Skin epidermis (tissue), 12 donors: ENCODE measurements around the gene PDXP.
A peak's percentile ranks its signal among the peaks of the same experiment; 100 is the strongest.

ENCODE experiments used
- H3K27ac ChIP-seq, 21 experiments: fragments of 200-600 bp; sonication (generic) in 11 of 21; one replicate each; pipeline ENCODE4 v1.5.0; 2020; ENCODE audit warnings: mild to moderate bottlenecking in 3 of 21, inconsistent platforms in 2 of 21, moderate library complexity in 2 of 21
- H3K4me3 ChIP-seq, 7 experiments: fragments of 200-600 bp; sonication (generic) in 2 of 7; one replicate each; pipeline ENCODE4 v1.5.0; 2020; ENCODE audit warnings: inconsistent platforms in 2 of 7, mild to moderate bottlenecking in 2 of 7, moderate library complexity in 1 of 7

Gene PDXP

DNA sequence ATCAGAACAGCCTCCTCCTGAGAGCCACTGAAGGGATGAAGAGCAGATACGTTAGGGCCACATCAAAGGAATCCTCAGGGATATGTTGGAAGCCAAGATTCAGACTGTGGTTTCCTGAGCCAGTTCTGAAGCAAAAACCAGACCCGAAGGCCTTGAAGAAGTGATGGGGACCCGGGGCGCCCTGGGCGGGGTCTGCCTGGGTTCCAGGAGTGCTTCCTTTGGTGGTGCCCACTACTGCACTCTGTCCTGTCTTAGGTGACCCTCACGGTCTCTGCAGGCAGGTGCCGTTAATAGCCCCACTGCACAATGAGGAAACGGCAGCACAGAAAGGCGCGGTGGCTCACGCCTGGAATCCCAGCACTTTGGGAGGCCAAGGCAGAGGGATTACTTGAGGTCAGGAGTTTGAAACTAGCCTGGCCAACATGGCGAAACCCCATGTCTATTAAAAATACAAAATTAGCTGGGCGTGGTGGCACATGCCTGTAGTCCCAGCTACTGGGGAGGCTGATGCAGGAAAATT, 31.9 kb upstream of the PDXP start:
- H3K4me3 ChIP-seq, result no peak overlapping the region
- peak overlapping the region in 19 of 21 experiments; percentile 0 to 93 (median 65) for H3K27ac ChIP-seq

DNA sequence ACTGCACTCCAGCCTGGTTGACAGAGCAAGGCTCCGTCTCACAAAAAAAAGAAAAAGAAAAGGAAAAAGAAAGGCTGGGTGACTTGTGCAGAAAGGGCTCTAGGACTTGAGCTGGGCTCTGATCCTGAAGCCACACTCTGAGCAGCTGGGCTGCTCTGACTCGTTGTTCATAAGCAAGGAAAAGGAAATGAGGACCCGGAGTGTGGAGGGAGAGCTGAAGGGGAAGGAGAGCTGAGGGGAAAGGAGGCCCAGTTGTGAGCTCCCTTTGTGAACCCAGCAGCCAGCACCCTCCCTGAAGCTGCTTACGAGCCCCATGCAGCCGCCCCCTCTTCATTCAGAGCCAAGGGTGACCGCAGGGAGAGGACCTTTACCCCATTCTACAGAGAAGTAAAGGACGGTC, 31.4 kb upstream of the PDXP start:
- H3K4me3 ChIP-seq, result no peak overlapping the region
- H3K27ac ChIP-seq, result peak overlapping the region in 18 of 21 experiments; percentile 3 to 93 (median 72)

GRCh38 chr22:37627545-37627944, 31.0 kb upstream of the PDXP start:
- H3K4me3 ChIP-seq, result no peak overlapping the region
- H3K27ac ChIP-seq, result peak overlapping the region in 19 of 21 experiments; percentile 3 to 93 (median 68)

GRCh38 chr22:37628830-37629229, 29.7 kb upstream of the PDXP start:
- peak overlapping the region in 6 of 21 experiments; percentile 3 to 93 (median 78) for H3K27ac ChIP-seq

GRCh38 chr22:37629928-37630327, 28.6 kb upstream of the PDXP start:
- H3K4me3 ChIP-seq, result no peak overlapping the region
- peak overlapping the region in 2 of 21 experiments; percentile 27 to 100 for H3K27ac ChIP-seq

More at GRCh38 chr22:37628830-37629229, 29.7 kb upstream of the PDXP start:
- no peak overlapping the region for H3K4me3 ChIP-seq

- peak overlapping the region in 11 of 21 experiments; percentile 8 to 100 (median 78) for H3K27ac ChIP-seq
- H3K4me3 ChIP-seq, result no peak overlapping the region
These were observed 27.6 kb upstream of the PDXP start for GRCh38 chr22:37630839-37631435.

GRCh38 chr22:37631448-37632173, 26.9 kb upstream of the PDXP start:
- H3K4me3 ChIP-seq, result no peak overlapping the region
- peak overlapping the region in 16 of 21 experiments; percentile 8 to 100 (median 78) for H3K27ac ChIP-seq

GRCh38 chr22:37632174-37633088, 26.1 kb upstream of the PDXP start:
- H3K4me3 ChIP-seq, result no peak overlapping the region
- H3K27ac ChIP-seq, result peak overlapping the region in 20 of 21 experiments; percentile 58 to 100 (median 78)

DNA sequence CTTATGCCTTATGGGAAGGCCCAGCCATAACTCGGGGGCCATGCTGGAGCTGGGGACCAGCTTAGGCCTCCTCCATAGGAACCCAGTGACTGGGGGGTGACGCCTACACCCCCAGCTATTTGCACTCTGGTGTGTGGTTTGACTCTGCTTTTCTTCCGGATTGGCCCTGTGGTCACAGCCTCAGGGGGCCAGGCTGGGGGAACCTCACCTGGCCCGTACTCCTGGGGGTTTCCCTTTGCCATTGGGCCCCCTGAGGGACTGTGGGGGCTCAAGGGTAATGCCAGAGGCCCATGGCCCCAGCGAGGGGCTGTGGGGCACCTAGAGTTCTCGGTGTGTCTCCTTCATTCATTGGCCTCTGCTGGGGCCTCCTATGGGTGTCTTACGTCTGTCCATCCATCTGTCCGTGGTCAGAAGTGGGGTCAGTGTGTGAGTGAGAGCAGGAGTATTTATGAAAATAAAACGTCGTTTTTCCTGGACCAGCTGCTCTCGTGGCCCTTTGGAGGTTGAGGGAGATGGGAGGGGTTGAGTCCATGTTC, 25.4 kb upstream of the PDXP start:
- Histone ChIP-seq H3K27ac (peak overlapping the region in 20 of 21 experiments; percentile 58 to 100 (median 78)), H3K4me3 (peak overlapping the region in 2 of 7 experiments; percentile 0 to 2)

GRCh38 chr22:37633625-37634416, 24.7 kb upstream of the PDXP start:
- Histone ChIP-seq H3K4me3 (peak overlapping the region in 2 of 7 experiments; percentile 0 to 2), H3K27ac (peak overlapping the region in 20 of 21 experiments; percentile 58 to 100 (median 78))

DNA sequence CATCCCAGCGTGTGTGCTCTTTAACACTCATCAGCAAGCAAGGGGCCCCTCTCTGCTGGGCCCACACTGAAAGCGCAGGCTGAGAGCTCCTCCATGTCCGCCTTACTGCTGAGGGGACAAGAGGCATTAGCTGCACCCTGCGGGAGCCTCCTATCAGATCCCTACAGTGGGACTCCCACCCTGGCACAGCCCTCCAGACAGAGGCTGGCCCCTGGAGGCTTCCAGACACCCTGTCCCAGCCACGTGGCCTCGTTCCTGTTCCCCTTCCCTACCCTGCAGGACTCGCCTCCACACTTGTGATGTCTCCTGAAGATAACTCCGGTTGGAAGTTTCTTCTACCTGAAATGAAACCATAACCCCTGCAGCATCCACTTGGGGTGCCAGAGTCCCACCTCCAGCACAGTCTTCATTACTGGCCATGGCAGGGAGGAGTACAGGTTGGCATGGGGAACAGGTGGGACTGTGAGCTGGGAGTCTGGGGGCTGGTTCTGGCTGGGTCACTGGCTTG, 24.1 kb upstream of the PDXP start:
- peak overlapping the region in 20 of 21 experiments; percentile 58 to 100 (median 78) for H3K27ac ChIP-seq
- no peak overlapping the region for H3K4me3 ChIP-seq

- Histone ChIP-seq H3K4me3 (no peak overlapping the region), H3K27ac (peak overlapping the region in 18 of 21 experiments; percentile 58 to 100 (median 78))
These were observed 23.4 kb upstream of the PDXP start for GRCh38 chr22:37635157-37635556.

DNA sequence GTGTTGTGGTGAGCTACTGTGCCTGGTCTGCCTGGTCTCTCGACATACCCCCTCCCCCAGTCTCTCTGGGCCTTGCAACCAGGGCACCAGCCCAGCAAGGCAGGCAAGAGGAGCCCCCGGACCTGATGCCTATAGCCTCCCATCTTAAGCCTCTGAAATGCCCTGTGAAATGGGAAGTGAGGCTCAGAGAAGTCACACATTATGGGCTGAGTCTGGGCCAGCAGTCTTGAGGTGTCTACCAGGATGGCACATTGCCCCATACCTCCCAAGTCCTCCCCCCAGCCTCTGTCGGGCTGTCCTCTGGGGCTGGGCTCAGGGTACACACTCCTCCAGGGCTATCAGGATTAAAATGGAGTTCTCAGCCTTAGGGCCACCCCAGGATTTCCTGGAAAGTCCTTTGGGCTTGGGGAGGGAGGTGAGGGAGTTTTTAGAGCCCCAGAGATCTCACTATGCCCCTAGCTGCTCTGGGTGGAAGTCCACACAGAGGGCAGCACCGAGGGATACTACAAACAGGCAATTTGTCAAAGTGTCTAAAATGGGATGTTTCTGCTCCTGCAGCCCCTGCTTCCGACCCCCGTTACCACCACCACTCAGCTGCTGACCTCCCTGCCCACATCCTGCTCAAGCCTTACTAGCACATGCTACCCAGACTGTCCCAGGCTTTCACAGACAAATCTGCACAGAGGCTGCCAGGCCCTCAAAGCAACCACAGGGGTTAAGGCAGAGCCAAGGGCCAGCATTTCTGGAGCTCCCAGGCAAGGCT, 22.2 kb upstream of the PDXP start:
- Histone ChIP-seq H3K27ac (peak overlapping the region in 15 of 21 experiments; percentile 1 to 100 (median 84)), H3K4me3 (no peak overlapping the region)

- Histone ChIP-seq H3K4me3 (no peak overlapping the region), H3K27ac (peak overlapping the region in 14 of 21 experiments; percentile 1 to 100 (median 88))
These were observed 21.6 kb upstream of the PDXP start for GRCh38 chr22:37636949-37637273.

GRCh38 chr22:37638391-37639069, 20.0 kb upstream of the PDXP start:
- peak overlapping the region; percentile 47 to 85 (median 74) for H3K4me3 ChIP-seq
- H3K27ac ChIP-seq, result peak overlapping the region in 19 of 21 experiments; percentile 26 to 100 (median 88)

GRCh38 chr22:37639070-37639760, 19.3 kb upstream of the PDXP start, which contains the start of gene SH3BP1:
Gene SH3BP1, plus strand, starts transcription at chr22:37639669. Its CDS starts 119 bp downstream, at chr22:37639788.
- H3K4me3 ChIP-seq, result peak within 1 kb of the TSS; percentile 47 to 85 (median 74)
- peak within 1 kb of the TSS; percentile 67 to 100 (median 88) for H3K27ac ChIP-seq
